PC-3 (cell line): Measurements from ENCODE around the gene NNT. TPM values are rescaled to one million over a fixed set of nuclear protein-coding genes. Genes with fewer than 3 reads are reported as not detected.

Source experiments
- ATAC-seq: fragments of 200-7000 bp; cut with Tn5 transposase; 2 replicates; pipeline ENCODE4 v1.9.1; 2020; ENCODE audit warnings: mild to moderate bottlenecking, moderate library complexity
- BruUV-seq: library from RNA; stranded (reverse); fragments of 400-500 nt; replicated peaks from 2 replicates; lab custom pipeline; 2021; lab: Mats Ljungman, UMichigan
- CTCF ChIA-PET: fragments of 300-600 bp; sonication (Branson Sonifier 250); formaldehyde crosslinking; loops from one replicate; lab custom pipeline; 2022; ENCODE audit warnings: antibody characterized with exemption; lab: Charles Lee
- POLR2A ChIA-PET: fragments of 300-600 bp; sonication (Branson Sonifier 250); formaldehyde crosslinking; loops from one replicate; lab custom pipeline; 2022; ENCODE audit warnings: antibody characterized with exemption; ENCODE audit not compliant: unreplicated experiment; lab: Charles Lee
- DNase-seq: peaks from one replicate; pipeline ENCODE4 v3.0.0-alpha.2; 2015
- H2AFZ ChIP-seq: fragments of 300-600 bp; sonication (generic); 2 replicates; pipeline ENCODE4 v1.6.0; 2016; ENCODE audit warnings: antibody characterized with exemption, low read length
- H3F3A ChIP-seq: fragments of 300-600 bp; sonication (generic); one replicate; pipeline ENCODE4 v1.6.0; 2017; ENCODE audit warnings: antibody characterized with exemption, low read length, control low read depth, mild to moderate bottlenecking; ENCODE audit not compliant: unreplicated experiment
- H3K27ac ChIP-seq: fragments of 300-600 bp; sonication (generic); 2 replicates; pipeline ENCODE4 v1.5.1; 2016; ENCODE audit warnings: mild to moderate bottlenecking, low read length
- H3K27me3 ChIP-seq: fragments of 300-600 bp; sonication (generic); 2 replicates; pipeline ENCODE4 v1.6.1; 2016; ENCODE audit warnings: low read length, mixed read lengths
- H3K36me3 ChIP-seq: fragments of 300-600 bp; sonication (generic); 2 replicates; pipeline ENCODE4 v1.6.1; 2016; ENCODE audit warnings: low read depth, mixed run types, low read length, mixed read lengths
- H3K4me1 ChIP-seq: fragments of 300-600 bp; sonication (generic); 2 replicates; pipeline ENCODE4 v1.5.1; 2016; ENCODE audit warnings: low read length; ENCODE audit not compliant: insufficient read depth
- H3K4me2 ChIP-seq: fragments of 300-600 bp; sonication (generic); 2 replicates; pipeline ENCODE4 v1.6.0; 2016; ENCODE audit warnings: low read length
- H3K4me3 ChIP-seq: fragments of 300-600 bp; sonication (generic); 2 replicates; pipeline ENCODE4 v1.5.1; 2016; ENCODE audit warnings: mild to moderate bottlenecking, low read length, mixed read lengths
- H3K79me2 ChIP-seq: fragments of 300-600 bp; sonication (generic); 2 replicates; pipeline ENCODE4 v1.6.1; 2017; ENCODE audit warnings: low read length, mixed read lengths
- H3K9ac ChIP-seq: fragments of 300-600 bp; sonication (generic); 2 replicates; pipeline ENCODE4 v1.6.0; 2016; ENCODE audit warnings: mild to moderate bottlenecking, low read length
- H3K9me2 ChIP-seq: fragments of 300-600 bp; sonication (generic); replicated peaks from 2 replicates; pipeline ENCODE4 v1.6.1; 2016; ENCODE audit warnings: mixed run types, low read length, mixed read lengths
- H3K9me3 ChIP-seq: fragments of 300-600 bp; sonication (generic); 2 replicates; pipeline ENCODE4 v1.6.1; 2016; ENCODE audit warnings: low read length, mixed read lengths
- H4K20me1 ChIP-seq: fragments of 300-600 bp; sonication (generic); 2 replicates; pipeline ENCODE4 v1.6.1; 2016; ENCODE audit warnings: low read length, mixed read lengths
- EZH2 ChIP-seq: fragments of 300-600 bp; sonication (generic); IDR thresholded peaks from one replicate; pipeline ENCODE4 v1.6.1; 2017; ENCODE audit warnings: antibody characterized with exemption, mild to moderate bottlenecking, low read length; ENCODE audit not compliant: unreplicated experiment
- EZH2phosphoT487 ChIP-seq: fragments of 300-600 bp; sonication (generic); IDR thresholded peaks from 2 replicates; pipeline ENCODE4 v1.6.1; 2018; ENCODE audit warnings: mild to moderate bottlenecking, antibody characterized with exemption, low read length, borderline replicate concordance
- intact Hi-C: fragments of 100-400 bp; cut with micrococcal nuclease; formaldehyde crosslinking; loops from 2 replicates; pipeline ENCODE4 v1.9.0; 2023
- total RNA-seq: library from RNA; depleted of rRNA; stranded (reverse); fragments of >200 nt; gene quantifications from 2 replicates; pipeline ENCODE4 v1.2.3, GENCODE V29; 2014
- TF ChIP-seq, protein P1 (sequence below): fragments of 300-600 bp; sonication (generic); conservative IDR thresholded peaks from 2 replicates; pipeline ENCODE4 v1.5.1; 2017; ENCODE audit warnings: antibody characterized with exemption, low read depth, mild to moderate bottlenecking, low read length

The NNT gene
- total RNA-seq, 1 experiment from 2014 or later: 15.6 TPM

DNA sequence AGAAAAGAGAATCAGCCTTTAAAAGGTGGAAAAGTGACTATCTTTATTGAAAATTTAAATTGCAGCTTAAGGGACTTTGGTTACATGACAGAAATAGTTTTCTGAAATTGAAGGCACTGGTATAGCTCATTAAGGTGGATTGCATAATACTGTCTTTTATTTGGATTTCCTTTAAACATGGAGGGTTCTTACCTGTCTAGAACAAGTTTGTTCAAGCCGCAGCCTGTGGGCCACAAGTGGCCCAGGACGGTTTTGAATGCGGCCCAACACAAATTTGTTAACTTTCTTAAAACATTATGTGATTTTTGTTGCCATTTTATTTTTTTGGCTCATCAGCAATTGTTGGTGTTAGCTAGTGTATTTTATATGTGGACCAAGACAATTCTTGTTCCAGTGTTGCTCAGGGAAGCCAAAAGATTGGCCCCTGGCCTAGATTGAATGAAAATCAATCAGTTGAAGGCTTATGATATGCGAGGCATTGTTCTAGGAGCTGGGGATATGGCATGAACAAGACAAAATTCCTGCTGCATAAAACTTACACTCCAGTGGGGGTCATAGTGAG is 18.0 kb downstream of the NNT start:
- Histone ChIP-seq H3K9me2 (no peaks in the 10 kb centered on the region), H3K27ac (no peak overlapping the region), H4K20me1 (no peaks in the 10 kb centered on the region), H3K79me2 (no peaks in the 10 kb centered on the region), H3K9me3 (no peaks in the 10 kb centered on the region), H2AFZ (no peak overlapping the region), H3K36me3 (0 out of 2 replicates have a peak, but pooled peaks cover 2% of the 10 kb centered on the region), H3K4me1 (no peaks in the 10 kb centered on the region), H3K27me3 (no peaks in the 10 kb centered on the region), H3K9ac (no peak overlapping the region), H3F3A (no peaks in the 10 kb centered on the region), H3K4me3 (no peak overlapping the region), H3K4me2 (no peak overlapping the region)
- intact Hi-C loops: no loop called here
- no TSS peak for BruUV-seq
- ChIA-PET CTCF (no interaction called here), POLR2A (no interaction called here)
- no peak for ATAC-seq
- DNase-seq: no peak
- no peak for TF ChIP-seq EZH2
- no peak for TF ChIP-seq EZH2phosphoT487
- TF ChIP-seq, protein P1, sequence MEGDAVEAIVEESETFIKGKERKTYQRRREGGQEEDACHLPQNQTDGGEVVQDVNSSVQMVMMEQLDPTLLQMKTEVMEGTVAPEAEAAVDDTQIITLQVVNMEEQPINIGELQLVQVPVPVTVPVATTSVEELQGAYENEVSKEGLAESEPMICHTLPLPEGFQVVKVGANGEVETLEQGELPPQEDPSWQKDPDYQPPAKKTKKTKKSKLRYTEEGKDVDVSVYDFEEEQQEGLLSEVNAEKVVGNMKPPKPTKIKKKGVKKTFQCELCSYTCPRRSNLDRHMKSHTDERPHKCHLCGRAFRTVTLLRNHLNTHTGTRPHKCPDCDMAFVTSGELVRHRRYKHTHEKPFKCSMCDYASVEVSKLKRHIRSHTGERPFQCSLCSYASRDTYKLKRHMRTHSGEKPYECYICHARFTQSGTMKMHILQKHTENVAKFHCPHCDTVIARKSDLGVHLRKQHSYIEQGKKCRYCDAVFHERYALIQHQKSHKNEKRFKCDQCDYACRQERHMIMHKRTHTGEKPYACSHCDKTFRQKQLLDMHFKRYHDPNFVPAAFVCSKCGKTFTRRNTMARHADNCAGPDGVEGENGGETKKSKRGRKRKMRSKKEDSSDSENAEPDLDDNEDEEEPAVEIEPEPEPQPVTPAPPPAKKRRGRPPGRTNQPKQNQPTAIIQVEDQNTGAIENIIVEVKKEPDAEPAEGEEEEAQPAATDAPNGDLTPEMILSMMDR: no peak

- H3K79me2 ChIP-seq: no peaks in the 10 kb centered on the region
- DNase-seq: no peak
- no TSS peak for BruUV-seq
- intact Hi-C loops: no loop called here
- H4K20me1 ChIP-seq: no peaks in the 10 kb centered on the region
- no peak overlapping the region for H3K4me3 ChIP-seq
- H3F3A ChIP-seq: no peaks in the 10 kb centered on the region
- ATAC-seq: no peak
- H3K9me2 ChIP-seq: no peaks in the 10 kb centered on the region
- ChIA-PET CTCF (no interaction called here), POLR2A (no interaction called here)
- H3K4me2 ChIP-seq: no peak overlapping the region
- no peak overlapping the region for H3K27ac ChIP-seq
- TF ChIP-seq EZH2 (no peak), EZH2phosphoT487 (no peak)
- TF ChIP-seq, protein P1: no peak
- no peak overlapping the region for H2AFZ ChIP-seq
- H3K9me3 ChIP-seq: no peaks in the 10 kb centered on the region
- H3K4me1 ChIP-seq: no peaks in the 10 kb centered on the region
- H3K36me3 ChIP-seq: no peaks in the 10 kb centered on the region
- H3K27me3 ChIP-seq: no peaks in the 10 kb centered on the region
- H3K9ac ChIP-seq: no peak overlapping the region
These were observed 19.1 kb downstream of the NNT start for GRCh38 chr5:43622074-43622473.

DNA sequence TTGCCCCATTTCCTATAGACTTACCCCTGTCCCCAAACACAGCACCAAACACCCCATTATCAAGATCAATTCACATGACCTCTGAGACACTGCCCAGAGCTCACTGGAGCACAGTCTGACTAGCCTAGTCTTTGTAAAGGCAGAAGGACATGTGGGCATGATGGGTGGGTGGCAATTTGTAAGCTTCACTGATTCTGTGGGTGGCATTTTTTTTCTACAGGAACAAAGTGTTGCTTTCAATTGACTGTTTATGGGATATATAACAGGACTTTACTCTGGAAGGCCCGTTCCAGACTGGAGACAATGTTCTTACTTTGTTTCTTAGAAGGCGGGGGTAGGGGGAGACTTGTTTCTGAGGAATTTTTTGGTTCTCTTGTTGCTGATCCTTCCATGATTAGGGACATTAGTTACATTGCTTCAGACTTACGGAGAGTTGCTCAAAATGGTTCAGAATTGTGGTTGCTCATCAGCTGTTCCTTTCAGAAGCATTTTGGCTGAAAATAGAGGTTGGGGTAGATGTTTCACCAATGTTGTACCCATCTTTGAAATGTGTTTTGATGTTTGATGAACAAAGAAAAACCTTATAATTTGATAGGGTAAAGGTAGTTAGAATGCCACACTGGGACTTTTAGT is 20.2 kb downstream of the NNT start:
- CTCF ChIA-PET: no interaction called here
- Histone ChIP-seq H3K27ac (no peak overlapping the region), H3F3A (no peaks in the 10 kb centered on the region), H4K20me1 (no peaks in the 10 kb centered on the region), H3K9me3 (no peaks in the 10 kb centered on the region), H3K4me3 (no peak overlapping the region), H2AFZ (no peak overlapping the region), H3K9me2 (no peaks in the 10 kb centered on the region), H3K4me1 (no peaks in the 10 kb centered on the region), H3K79me2 (no peaks in the 10 kb centered on the region), H3K36me3 (no peaks in the 10 kb centered on the region), H3K9ac (no peak overlapping the region), H3K4me2 (no peak overlapping the region), H3K27me3 (no peaks in the 10 kb centered on the region)
- TF ChIP-seq EZH2phosphoT487: no peak
- POLR2A ChIA-PET: no interaction called here
- ATAC-seq (no peak), DNase-seq (no peak)
- intact Hi-C loops: no loop called here
- no TSS peak for BruUV-seq
